H1 (cell line): ENCODE data around the gene MAGI3. TPM values are rescaled to one million over a fixed set of nuclear protein-coding genes. Genes with fewer than 3 reads are reported as not detected.

Experiments
- CHD1 ChIP-seq: IDR thresholded peaks from 2 replicates; pipeline ENCODE4 v1.6.1; 2012; ENCODE audit warnings: low read depth, low read length, improper control_type of control experiment
- SP4 ChIP-seq: IDR thresholded peaks from 2 replicates; pipeline ENCODE4 v1.6.1; 2012; ENCODE audit warnings: low read length, inconsistent platforms
- SRF ChIP-seq: IDR thresholded peaks from 2 replicates; pipeline ENCODE4 v1.6.1; 2011; ENCODE audit warnings: mild to moderate bottlenecking, low read depth, low read length, moderate library complexity
- polyA plus RNA-seq, 7 experiments: library from polyadenylated mRNA; depleted of rRNA in 3 of 7; stranded (reverse) in 5 of 7; unstranded in 2 of 7; fragments of >200 nt in 5 of 7; fragments of 200-250 nt in 2 of 7; gene quantifications; 1 replicate in 5 of 7; 2 replicates in 1 of 7; 4 replicates in 1 of 7; pipeline versions ENCODE4 v1.2.1 to v1.2.3, GENCODE V29; 2011 to 2013; ENCODE audit warnings: missing spikeins in 2 of 7, mixed read lengths in 2 of 7
- total RNA-seq: library from RNA; stranded (reverse); fragmentation: NEBNext Ultra II Directional; extraction: Animal tissue kit (Norgen Biotek cat#: 25700); gene quantifications from 2 replicates; pipeline ENCODE4 v1.2.1, GENCODE V29; 2021

The MAGI3 gene
- total and polyA plus RNA-seq, 2 of the 8 experiments (the other 6 are each of a cell fraction or from before 2014, with no cell fraction given): 2.3 to 7.8 TPM

GRCh38 chr1:113648478-113648877 is 258.2 kb downstream of the MAGI3 start (continued):
- TF ChIP-seq SP4 (no peak), CHD1 (no peak), SRF (no peak)
